CMK (cell line): ENCODE measurements around the gene FBXL22.

Source experiments
- DNase-seq: peaks from one replicate; pipeline ENCODE4 v3.0.0-alpha.2; 2010; ENCODE audit warnings: low read depth

FBXL22 gene

GRCh38 chr15:63597038-63597790, at the start of gene FBXL22:
Gene FBXL22 (plus strand): TSS chr15:63597387. CDS start chr15:63597393, 6 bp downstream.
- no peak for DNase-seq

- DNase-seq, result no peak
Observed at GRCh38 chr15:63551400-63551799, 45.8 kb upstream of the FBXL22 start.

GRCh38 chr15:63553388-63553791, 43.8 kb upstream of the FBXL22 start:
- DNase-seq, result no peak

GRCh38 chr15:63554337-63554927, 42.8 kb upstream of the FBXL22 start:
- no peak for DNase-seq

- DNase-seq, result no peak
Observed at GRCh38 chr15:63555507-63555906, 41.7 kb upstream of the FBXL22 start.

GRCh38 chr15:63556246-63556645, 40.9 kb upstream of the FBXL22 start:
- no peak for DNase-seq

- DNase-seq, result no peak
Observed at GRCh38 chr15:63556736-63557135, 40.5 kb upstream of the FBXL22 start.

GRCh38 chr15:63559753-63560152, 37.4 kb upstream of the FBXL22 start:
- DNase-seq, result no peak

- no peak for DNase-seq
Observed at GRCh38 chr15:63560741-63561448, 36.3 kb upstream of the FBXL22 start.

- DNase-seq, result no peak
Observed at GRCh38 chr15:63564093-63564492, 33.1 kb upstream of the FBXL22 start.

GRCh38 chr15:63565536-63566186, 31.5 kb upstream of the FBXL22 start:
- no peak for DNase-seq

- no peak for DNase-seq
Observed at GRCh38 chr15:63572749-63573464, 24.3 kb upstream of the FBXL22 start.

GRCh38 chr15:63573533-63573932, 23.7 kb upstream of the FBXL22 start:
- no peak for DNase-seq

GRCh38 chr15:63575312-63575711, 21.9 kb upstream of the FBXL22 start:
- DNase-seq, result no peak

GRCh38 chr15:63576441-63576840, 20.7 kb upstream of the FBXL22 start:
- DNase-seq, result no peak

- DNase-seq, result no peak
Observed at GRCh38 chr15:63582179-63582578, 15.0 kb upstream of the FBXL22 start.

GRCh38 chr15:63582718-63583426, 14.3 kb upstream of the FBXL22 start:
- DNase-seq, result no peak

GRCh38 chr15:63586790-63587189, 10.4 kb upstream of the FBXL22 start:
- no peak for DNase-seq

- DNase-seq, result no peak
Observed at GRCh38 chr15:63587527-63587926, 9.7 kb upstream of the FBXL22 start.

GRCh38 chr15:63588826-63589225, 8.4 kb upstream of the FBXL22 start:
- DNase-seq, result no peak
